ENCODE results near the gene RBM15B.

- TF ChIP-seq CTCF (IDR thresholded peaks at IDR 0.05), result no peak
- TF ChIP-seq POLR2A (IDR thresholded peaks at IDR 0.05), result no peak
Measured at GRCh38 chr3:51385621-51386091, 5.4 kb upstream of the RBM15B start.
